ENCODE data around the gene ISOC2. TPM values are rescaled to one million over a fixed set of nuclear protein-coding genes. Genes with fewer than 3 reads are reported as not detected.
"Not testable (repeated sequence)": the region's sequence is repeated elsewhere in the genome, so short reads cannot be mapped to it uniquely, and the experiment has no call there.

Gene ISOC2
- total and polyA plus RNA-seq, 8 donors = 23.8 to 49.4 (median 31.8) TPM

DNA sequence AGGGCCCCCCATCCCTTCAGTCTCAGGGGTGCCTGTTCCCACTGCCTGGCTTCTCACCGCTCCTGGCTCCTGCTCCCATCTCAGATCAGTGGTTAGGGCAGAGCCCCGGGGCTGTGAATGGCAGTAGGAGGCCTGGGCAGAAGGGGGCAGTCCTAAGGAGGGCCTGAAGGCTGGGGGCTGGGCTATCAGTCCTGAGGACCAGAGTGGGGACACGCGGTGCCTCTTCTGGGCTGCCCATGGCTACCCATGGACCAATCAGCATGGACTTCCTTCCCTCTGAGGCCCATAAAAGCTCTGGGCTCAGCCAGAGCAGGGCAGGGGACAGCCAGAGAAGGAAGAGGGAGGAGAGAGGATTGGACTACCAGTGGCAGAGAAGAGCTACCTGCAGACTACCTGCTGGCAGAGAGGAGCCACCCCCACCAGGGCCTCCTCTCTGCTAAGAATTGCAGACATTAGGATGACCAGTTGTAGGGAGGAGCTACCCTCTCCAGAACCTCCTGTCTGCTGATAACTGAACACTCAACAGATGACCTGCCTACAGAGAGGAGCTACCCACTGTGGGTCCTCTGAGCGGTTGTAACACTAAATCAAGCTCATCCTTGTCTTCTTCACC is 41.7 kb downstream of the ISOC2 start:
- H3K9me3 ChIP-seq = no peaks in the 10 kb centered on the region
- no peak for ATAC-seq
- H3K36me3 ChIP-seq = no peaks in the 10 kb centered on the region
- peaks cover 0 to 36% of the 10 kb centered on the region in 2 donors for H3K27me3 ChIP-seq
- H3K27ac ChIP-seq = no peak overlapping the region
- TF ChIP-seq, protein P1, sequence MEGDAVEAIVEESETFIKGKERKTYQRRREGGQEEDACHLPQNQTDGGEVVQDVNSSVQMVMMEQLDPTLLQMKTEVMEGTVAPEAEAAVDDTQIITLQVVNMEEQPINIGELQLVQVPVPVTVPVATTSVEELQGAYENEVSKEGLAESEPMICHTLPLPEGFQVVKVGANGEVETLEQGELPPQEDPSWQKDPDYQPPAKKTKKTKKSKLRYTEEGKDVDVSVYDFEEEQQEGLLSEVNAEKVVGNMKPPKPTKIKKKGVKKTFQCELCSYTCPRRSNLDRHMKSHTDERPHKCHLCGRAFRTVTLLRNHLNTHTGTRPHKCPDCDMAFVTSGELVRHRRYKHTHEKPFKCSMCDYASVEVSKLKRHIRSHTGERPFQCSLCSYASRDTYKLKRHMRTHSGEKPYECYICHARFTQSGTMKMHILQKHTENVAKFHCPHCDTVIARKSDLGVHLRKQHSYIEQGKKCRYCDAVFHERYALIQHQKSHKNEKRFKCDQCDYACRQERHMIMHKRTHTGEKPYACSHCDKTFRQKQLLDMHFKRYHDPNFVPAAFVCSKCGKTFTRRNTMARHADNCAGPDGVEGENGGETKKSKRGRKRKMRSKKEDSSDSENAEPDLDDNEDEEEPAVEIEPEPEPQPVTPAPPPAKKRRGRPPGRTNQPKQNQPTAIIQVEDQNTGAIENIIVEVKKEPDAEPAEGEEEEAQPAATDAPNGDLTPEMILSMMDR (IDR thresholded peaks at IDR 0.05) = no peak
- H3K4me3 ChIP-seq = no peak overlapping the region
- intact Hi-C loops (cut with DNase I) = loop anchor here in 1 of 2 donors (10.0 kb wide), 1 partner anchor 125 kb away; no protein-coding TSS in a partner anchor
- DNase-seq = no peak
- no peaks in the 10 kb centered on the region for H3K4me1 ChIP-seq

DNA sequence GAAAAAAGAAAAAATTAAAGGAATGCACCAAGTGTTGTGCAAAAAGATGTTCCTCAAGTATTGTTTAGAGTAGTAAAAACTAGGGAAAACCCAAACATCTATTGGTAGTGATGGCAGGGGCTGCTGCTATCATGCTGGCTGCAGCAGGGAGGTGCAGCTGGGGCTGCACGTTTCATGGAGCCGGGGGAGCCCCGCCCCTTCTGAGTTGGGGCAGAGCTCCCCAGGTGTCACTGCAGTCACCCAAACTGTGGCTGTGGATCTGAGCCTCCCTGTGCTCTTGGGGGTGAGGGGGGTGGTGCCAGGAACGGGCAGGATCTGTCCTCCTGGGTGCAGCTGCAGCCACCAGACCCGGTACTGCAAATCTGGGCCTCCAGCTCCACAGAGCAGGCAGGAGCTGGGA is 42.3 kb downstream of the ISOC2 start:
- TF ChIP-seq, protein P1 (IDR thresholded peaks at IDR 0.05) = no peak
- intact Hi-C loops (cut with DNase I) = loop anchor here in 1 of 2 donors (10.0 kb wide), 1 partner anchor 124 kb away; no protein-coding TSS in a partner anchor
- ATAC-seq = no peak

DNA sequence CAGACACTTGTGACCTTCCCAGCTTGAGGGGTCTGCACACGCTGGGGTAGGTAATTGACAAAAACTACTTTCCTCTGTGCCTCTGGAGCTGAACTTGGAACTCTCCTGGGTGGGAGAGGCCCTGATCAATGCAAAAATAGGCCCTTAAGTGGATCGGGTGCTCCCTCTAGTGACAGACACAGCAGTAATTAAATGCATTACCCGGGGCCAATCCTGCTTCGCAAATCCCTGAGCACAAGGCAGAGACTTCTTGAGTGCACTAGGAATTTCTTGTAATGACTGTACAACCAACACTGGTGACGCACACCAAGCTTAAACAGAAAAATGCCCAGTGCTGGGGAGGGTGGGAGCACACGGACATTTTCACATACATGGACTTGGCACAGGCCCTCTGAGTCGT is 43.3 kb downstream of the ISOC2 start:
- no peak overlapping the region for H3K27ac ChIP-seq
- TF ChIP-seq, protein P1 (IDR thresholded peaks at IDR 0.05) = peak; percentile 44 to 63
- H3K4me3 ChIP-seq = no peak overlapping the region
- H3K27me3 ChIP-seq = peaks cover 0 to 23% of the 10 kb centered on the region in 2 donors
- H3K36me3 ChIP-seq = no peaks in the 10 kb centered on the region
- no peaks in the 10 kb centered on the region for H3K4me1 ChIP-seq
- ATAC-seq = peak; percentile 95
- DNase-seq = peak in 3 of 4 donors; percentile 52 to 81 (median 53)
- intact Hi-C loops (cut with DNase I) = loop anchor here in 1 of 2 donors (10.0 kb wide), 1 partner anchor 123 kb away; no protein-coding TSS in a partner anchor
- no peaks in the 10 kb centered on the region for H3K9me3 ChIP-seq

More for the DNA sequence above, 42.3 kb downstream of the ISOC2 start:
- Histone ChIP-seq H3K4me1 (no peaks in the 10 kb centered on the region), H3K9me3 (no peaks in the 10 kb centered on the region), H3K27ac (no peak overlapping the region), H3K27me3 (peaks cover 0 to 30% of the 10 kb centered on the region in 2 donors), H3K4me3 (no peak overlapping the region), H3K36me3 (no peaks in the 10 kb centered on the region)
- no peak for DNase-seq

DNA sequence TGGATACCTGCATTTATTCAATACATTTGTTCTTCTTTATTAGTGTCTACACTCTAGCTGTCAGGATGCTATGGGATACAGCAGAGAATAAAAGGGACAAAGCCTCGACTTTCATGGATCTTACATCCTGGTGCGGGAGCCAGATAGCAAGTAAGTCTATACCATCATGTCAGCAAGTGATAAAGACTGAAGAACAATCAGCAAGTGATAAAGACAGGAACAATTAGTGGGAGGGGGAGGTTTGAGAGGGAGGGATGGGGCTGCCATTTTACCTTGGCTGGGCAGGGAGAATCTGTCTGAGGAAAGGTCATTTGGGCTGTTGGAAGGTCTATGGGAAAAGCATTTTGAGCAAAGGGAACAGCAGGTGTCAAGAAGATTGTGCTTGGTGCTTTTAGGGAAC is 51.3 kb downstream of the ISOC2 start:
- DNase-seq (no peak), ATAC-seq (no peak)
- no peaks in the 10 kb centered on the region for H3K9me3 ChIP-seq
- peaks cover 8 to 24% of the 10 kb centered on the region in 2 donors for H3K4me1 ChIP-seq
- peaks cover 0 to 10% of the 10 kb centered on the region in 2 donors for H3K36me3 ChIP-seq
- H3K27ac ChIP-seq = no peak overlapping the region
- H3K27me3 ChIP-seq = no peaks in the 10 kb centered on the region
- TF ChIP-seq, protein P1 (IDR thresholded peaks at IDR 0.05) = no peak
- no peak overlapping the region for H3K4me3 ChIP-seq
- intact Hi-C loops (cut with DNase I) = loop anchor here in 1 of 2 donors (10.0 kb wide), 1 partner anchor 115 kb away; no protein-coding TSS in a partner anchor

DNA sequence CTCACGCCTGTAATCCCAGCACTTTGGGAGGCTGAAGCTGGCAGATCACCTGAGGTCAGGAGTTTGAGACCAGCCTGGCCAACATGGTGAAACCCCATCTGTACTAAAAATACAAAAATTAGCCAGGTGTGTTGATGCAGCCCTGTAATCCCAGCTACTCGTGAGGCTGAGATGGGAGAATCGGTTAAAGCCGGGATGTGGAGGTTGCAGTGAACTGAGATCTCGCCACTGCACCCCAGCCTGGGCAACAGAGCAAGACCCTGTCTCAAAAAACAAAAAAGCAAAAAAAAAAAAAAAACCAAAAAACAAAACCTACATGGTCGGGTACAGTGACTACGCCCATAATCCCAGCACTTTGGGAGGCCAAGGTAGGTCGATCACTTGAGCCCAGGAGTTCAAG is 52.3 kb downstream of the ISOC2 start:
- H3K4me3 ChIP-seq; intact Hi-C loops (cut with DNase I); H3K27ac ChIP-seq; ATAC-seq; H3K9me3 ChIP-seq; DNase-seq; H3K27me3 ChIP-seq: not testable (repeated sequence)
- Histone ChIP-seq H3K4me1 (peaks cover 8 to 24% of the 10 kb centered on the region in 2 donors), H3K36me3 (peaks cover 0 to 17% of the 10 kb centered on the region in 2 donors)
